ENCODE results near the gene MORN2. TPM values are rescaled to one million over a fixed set of nuclear protein-coding genes. Genes with fewer than 3 reads are reported as not detected.
A peak's percentile ranks its signal among the peaks of the same experiment; 100 is the strongest.

Gene MORN2
- total RNA-seq, 1 experiment from 2014 or later, result 34.7 TPM

- DNase-seq (ENCODE audit: low read depth), result no peak
These were observed 13.8 kb downstream of the MORN2 start, which contains the start of gene ARHGEF33 for GRCh38 chr2:38889575-38889974. ARHGEF33 (plus strand) TSS chr2:38889875; CDS start chr2:38919448, 29,573 bp downstream.

GRCh38 chr2:38892819-38893218 lies 17.0 kb downstream of the MORN2 start:
- DNase-seq (ENCODE audit: low read depth), result peak; percentile 16

DNA sequence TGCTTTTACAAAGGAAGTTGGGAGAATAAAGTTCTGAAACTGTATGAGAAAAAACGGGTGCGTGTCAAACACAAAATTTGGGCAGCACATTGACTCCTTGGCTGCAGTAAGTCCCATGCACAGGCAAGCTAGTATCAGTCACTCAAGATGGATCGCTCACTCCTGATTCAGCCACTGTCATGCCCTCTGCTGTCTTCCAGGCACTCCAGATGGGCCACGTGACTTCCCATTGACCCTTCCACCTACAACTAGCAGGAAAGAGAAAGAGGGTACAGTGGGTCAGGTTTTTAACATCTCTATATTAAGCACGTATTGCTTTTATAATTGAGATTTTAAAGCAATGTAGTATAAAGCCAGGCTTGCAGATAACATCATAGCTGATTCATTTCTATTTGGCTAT lies 22.5 kb downstream of the MORN2 start:
- DNase-seq (ENCODE audit: low read depth), result no peak

- no peak for DNase-seq (ENCODE audit: low read depth)
These were observed 24.9 kb downstream of the MORN2 start for GRCh38 chr2:38900726-38901125.

DNA sequence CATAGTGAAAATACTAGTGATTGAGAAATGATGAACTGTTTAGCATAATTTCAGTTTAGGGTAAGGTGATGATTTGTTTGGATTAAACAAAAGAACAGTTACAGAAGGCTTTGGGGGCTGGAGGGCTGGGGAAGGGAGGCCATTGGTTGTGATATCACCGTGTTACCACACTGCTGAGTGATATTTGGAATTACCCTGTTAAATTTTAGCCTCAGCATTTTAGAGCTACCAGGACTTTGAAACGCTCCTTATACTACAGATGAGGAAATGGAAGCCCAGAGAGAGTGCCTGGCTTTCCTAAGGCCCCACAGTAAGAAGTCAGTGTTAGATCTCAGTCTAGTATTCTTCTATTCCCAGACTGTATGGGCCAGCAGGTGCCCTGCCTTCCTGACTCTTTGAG lies 29.5 kb downstream of the MORN2 start:
- no peak for DNase-seq (ENCODE audit: low read depth)

DNA sequence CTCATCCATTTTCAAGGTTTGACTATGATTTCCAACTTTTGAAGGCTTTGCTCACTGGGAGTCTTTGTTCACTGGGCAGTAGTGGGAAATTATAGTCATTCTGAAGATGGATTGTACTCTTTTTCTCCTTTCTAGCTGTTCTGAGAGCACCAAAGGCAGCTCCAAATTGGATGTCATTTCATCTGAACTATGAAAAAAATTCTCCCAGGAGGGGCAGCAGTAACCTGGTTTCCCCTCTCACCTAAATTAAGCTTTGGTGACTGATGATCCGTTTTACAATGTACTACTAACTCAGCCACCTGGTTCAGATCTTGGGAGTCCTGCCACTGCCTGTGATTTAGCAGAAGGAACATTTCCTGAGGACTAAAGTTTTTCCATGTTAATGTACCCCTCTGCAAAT lies 31.5 kb downstream of the MORN2 start:
- DNase-seq (ENCODE audit: low read depth), result no peak

- peak; percentile 27 for DNase-seq (ENCODE audit: low read depth)
These were observed 32.2 kb downstream of the MORN2 start for GRCh38 chr2:38907743-38908562.

GRCh38 chr2:38909872-38910271 lies 34.1 kb downstream of the MORN2 start:
- no peak for DNase-seq (ENCODE audit: low read depth)

DNA sequence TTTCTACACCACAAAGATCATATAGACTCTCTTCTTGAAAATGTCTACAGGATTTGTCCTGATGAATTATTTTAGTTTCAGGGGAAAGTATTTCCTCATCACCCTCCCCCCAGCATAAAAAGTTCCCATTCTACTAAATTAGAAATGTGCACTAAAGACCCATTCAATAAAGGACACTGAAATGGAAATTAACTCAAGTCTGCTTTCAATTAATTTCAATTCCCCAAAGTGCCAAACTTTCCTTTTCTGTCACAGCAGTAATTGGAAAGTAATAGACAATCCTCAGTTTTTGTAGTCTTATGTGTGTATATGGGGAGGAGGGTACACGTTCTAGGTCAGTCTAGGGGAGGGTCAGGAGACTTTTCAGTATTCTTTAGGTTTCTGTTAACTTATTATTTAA lies 35.4 kb downstream of the MORN2 start:
- DNase-seq (ENCODE audit: low read depth), result no peak

DNA sequence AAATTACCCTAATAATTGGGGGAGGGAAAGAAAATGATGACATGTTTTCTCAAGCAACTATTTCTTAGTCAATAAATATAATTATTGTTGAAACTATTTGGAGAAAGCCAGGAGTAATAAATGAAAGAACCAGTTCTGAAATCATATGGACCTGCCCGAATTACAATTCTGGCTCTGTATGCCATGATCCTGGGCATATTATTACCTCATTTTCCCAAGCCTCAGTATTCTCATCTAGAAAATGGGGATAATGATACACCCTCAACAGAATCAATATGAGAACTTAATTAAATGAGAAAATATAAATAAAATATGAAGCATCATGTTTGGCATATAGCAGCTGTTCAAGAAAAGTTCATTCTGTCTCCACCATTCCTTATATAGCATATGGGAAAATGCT lies 36.8 kb downstream of the MORN2 start:
- no peak for DNase-seq (ENCODE audit: low read depth)

DNA sequence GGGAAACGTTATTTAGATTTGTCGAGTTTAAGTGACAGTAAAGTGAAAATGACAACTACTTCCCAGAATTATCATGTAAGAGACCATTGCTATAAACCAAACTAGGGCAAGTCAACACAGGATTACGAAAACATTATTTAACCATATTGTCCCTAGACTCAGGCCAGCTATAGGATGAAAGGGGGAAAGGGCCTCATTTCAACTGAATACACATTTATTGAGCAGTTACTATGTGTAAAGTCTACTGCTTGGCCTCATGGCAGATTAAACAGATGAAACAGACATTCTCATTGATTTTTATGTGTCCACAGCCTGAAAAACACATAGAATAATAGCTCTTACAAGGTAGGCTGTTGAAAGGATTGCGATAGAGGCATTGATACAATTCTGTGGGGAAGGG lies 46.6 kb downstream of the MORN2 start:
- no peak for DNase-seq (ENCODE audit: low read depth)

GRCh38 chr2:38922902-38923301 lies 47.1 kb downstream of the MORN2 start:
- no peak for DNase-seq (ENCODE audit: low read depth)

- no peak for DNase-seq (ENCODE audit: low read depth)
These were observed 50.2 kb downstream of the MORN2 start for GRCh38 chr2:38925982-38926381.

DNA sequence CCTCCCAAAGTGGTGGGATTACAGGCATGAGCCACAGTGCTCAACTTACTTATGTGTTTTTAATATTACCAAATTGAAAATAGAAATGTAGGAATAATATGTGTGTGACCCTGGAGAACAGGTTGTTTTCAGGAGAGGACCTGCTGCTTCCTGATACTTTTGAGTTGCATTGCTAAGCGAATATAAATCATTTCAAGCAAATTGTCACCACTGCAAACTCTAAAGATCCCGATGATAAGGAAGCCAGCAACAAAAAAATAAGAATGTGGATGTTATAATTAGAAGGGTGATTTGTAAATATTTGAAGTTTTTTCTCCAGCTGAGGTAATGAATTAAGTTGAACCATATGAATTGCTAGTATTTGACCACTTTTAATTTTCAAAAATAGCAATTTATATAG lies 54.8 kb downstream of the MORN2 start:
- DNase-seq (ENCODE audit: low read depth), result no peak

Other genes with a start within 250 kb of the MORN2 start
- gene GALM, start 209.9 kb upstream of the MORN2 start, total RNA-seq (2014; rRNA removed; shearing (Covaris generic)), result 3.1 and 3.7 TPM in 2 replicates
- gene SRSF7, start 124.6 kb upstream of the MORN2 start, total RNA-seq (2014; rRNA removed; shearing (Covaris generic)), result 158 and 243 TPM in 2 replicates
- gene GEMIN6, start 97.8 kb upstream of the MORN2 start, total RNA-seq (2014; rRNA removed; shearing (Covaris generic)), result 20.5 and 20.7 TPM in 2 replicates
- gene DHX57, start within 50 bp of the MORN2 start, total RNA-seq (2014; rRNA removed; shearing (Covaris generic)), result 5.6 and 12.3 TPM in 2 replicates
- 0.02 TPM in 1 of 2 replicates, not detected in the other for gene ARHGEF33, start 13.9 kb downstream of the MORN2 start, total RNA-seq (2014; rRNA removed; shearing (Covaris generic))
- gene SOS1, start 245.1 kb downstream of the MORN2 start, total RNA-seq (2014; rRNA removed; shearing (Covaris generic)), result 6.8 and 11.8 TPM in 2 replicates

Measured in M059J (cell line).